GM12872 (cell line): ENCODE results near the gene TUBGCP5.

Experiments used
- CTCF ChIP-seq: IDR thresholded peaks from 3 replicates; pipeline ENCODE4 v1.5.1; 2011; ENCODE audit warnings: low read depth, mild to moderate bottlenecking, low read length, moderate library complexity; ENCODE audit not compliant: insufficient read depth

TUBGCP5 gene

GRCh38 chr15:22951381-22952280, 87.7 kb downstream of the TUBGCP5 start:
- no peak for TF ChIP-seq CTCF

GRCh38 chr15:22951031-22951380, 88.4 kb downstream of the TUBGCP5 start:
- TF ChIP-seq CTCF, result no peak

GRCh38 chr15:22950256-22950990, 88.9 kb downstream of the TUBGCP5 start:
- TF ChIP-seq CTCF, result no peak
